ENCODE results near the gene GNG4. TPM values are rescaled to one million over a fixed set of nuclear protein-coding genes. Genes with fewer than 3 reads are reported as not detected.

The GNG4 gene
- total RNA-seq, 4 donors from 2014 or later: 0.42 to 6.3 (median 0.98) TPM; not detected in 1

DNA sequence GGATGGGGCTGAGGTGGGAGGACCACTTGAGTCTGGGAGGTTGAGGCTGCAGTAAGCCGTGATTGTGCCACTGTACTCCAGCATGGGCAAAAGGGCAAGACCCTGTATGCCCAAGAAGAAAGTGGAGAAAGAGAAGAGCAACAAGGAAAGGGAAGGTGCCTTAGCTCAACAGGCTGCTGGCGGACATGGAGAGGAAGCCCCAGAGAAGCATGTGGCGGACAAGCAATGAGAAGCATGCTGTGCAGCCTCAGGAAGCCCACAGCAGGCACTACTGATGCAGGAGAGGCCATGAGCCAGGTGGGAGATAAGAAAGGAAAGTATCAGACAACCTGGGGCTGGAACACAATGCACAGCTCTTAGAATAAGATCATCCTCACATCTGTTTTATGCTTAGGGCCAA, 32.6 kb upstream of the GNG4 start:
- H3K4me3 ChIP-seq: no peak overlapping the region
- no peaks in the 10 kb centered on the region for H3K4me1 ChIP-seq
- H3K36me3 ChIP-seq: peaks cover 0 to 81% (median 6%) of the 10 kb centered on the region in 3 donors
- no peaks in the 10 kb centered on the region for H3K27me3 ChIP-seq
- no peak overlapping the region for H3K27ac ChIP-seq
- no peaks in the 10 kb centered on the region for H3K9me3 ChIP-seq
- 94 to 100% methylated on average over 3 of the region's 3 CpGs for WGBS, 2 donors
- TF ChIP-seq, protein P1, sequence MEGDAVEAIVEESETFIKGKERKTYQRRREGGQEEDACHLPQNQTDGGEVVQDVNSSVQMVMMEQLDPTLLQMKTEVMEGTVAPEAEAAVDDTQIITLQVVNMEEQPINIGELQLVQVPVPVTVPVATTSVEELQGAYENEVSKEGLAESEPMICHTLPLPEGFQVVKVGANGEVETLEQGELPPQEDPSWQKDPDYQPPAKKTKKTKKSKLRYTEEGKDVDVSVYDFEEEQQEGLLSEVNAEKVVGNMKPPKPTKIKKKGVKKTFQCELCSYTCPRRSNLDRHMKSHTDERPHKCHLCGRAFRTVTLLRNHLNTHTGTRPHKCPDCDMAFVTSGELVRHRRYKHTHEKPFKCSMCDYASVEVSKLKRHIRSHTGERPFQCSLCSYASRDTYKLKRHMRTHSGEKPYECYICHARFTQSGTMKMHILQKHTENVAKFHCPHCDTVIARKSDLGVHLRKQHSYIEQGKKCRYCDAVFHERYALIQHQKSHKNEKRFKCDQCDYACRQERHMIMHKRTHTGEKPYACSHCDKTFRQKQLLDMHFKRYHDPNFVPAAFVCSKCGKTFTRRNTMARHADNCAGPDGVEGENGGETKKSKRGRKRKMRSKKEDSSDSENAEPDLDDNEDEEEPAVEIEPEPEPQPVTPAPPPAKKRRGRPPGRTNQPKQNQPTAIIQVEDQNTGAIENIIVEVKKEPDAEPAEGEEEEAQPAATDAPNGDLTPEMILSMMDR (IDR thresholded peaks at IDR 0.05): no peak
- TF ChIP-seq EP300 (IDR thresholded peaks at IDR 0.05) (no peak), POLR2A (IDR thresholded peaks at IDR 0.05) (no peak)
- DNase-seq (ENCODE audit: low spot score in 2 of 2): no peak

GRCh38 chr1:235679644-235680043, 30.1 kb upstream of the GNG4 start:
- no peak for DNase-seq (ENCODE audit: low spot score in 2 of 2)
- 75 to 86% methylated on average over 3 of the region's 3 CpGs for WGBS, 2 donors
- peaks cover 0 to 84% (median 14%) of the 10 kb centered on the region in 3 donors for H3K36me3 ChIP-seq

GRCh38 chr1:235679005-235679404, 29.4 kb upstream of the GNG4 start:
- peaks cover 0 to 86% (median 14%) of the 10 kb centered on the region in 3 donors for H3K36me3 ChIP-seq
- WGBS, 2 donors: 90 to 97% methylated on average over 2 of the region's 2 CpGs
- no peaks in the 10 kb centered on the region for H3K4me1 ChIP-seq
- no peak overlapping the region for H3K27ac ChIP-seq
- H3K4me3 ChIP-seq: no peak overlapping the region
- H3K27me3 ChIP-seq: no peaks in the 10 kb centered on the region
- H3K9me3 ChIP-seq: peaks cover 0 to 6% (median 0%) of the 10 kb centered on the region in 4 donors
- no peak for DNase-seq (ENCODE audit: low spot score in 2 of 2)
- TF ChIP-seq POLR2A (IDR thresholded peaks at IDR 0.05) (no peak), EP300 (IDR thresholded peaks at IDR 0.05) (no peak)
- TF ChIP-seq, protein P1 (IDR thresholded peaks at IDR 0.05): no peak

More at GRCh38 chr1:235679644-235680043, 30.1 kb upstream of the GNG4 start:
- Histone ChIP-seq H3K9me3 (peaks cover 0 to 6% (median 0%) of the 10 kb centered on the region in 4 donors), H3K27ac (no peak overlapping the region), H3K27me3 (no peaks in the 10 kb centered on the region), H3K4me1 (no peaks in the 10 kb centered on the region), H3K4me3 (no peak overlapping the region)
- TF ChIP-seq, protein P1 (IDR thresholded peaks at IDR 0.05): no peak
- TF ChIP-seq POLR2A (IDR thresholded peaks at IDR 0.05): no peak
- TF ChIP-seq EP300 (IDR thresholded peaks at IDR 0.05): no peak

GRCh38 chr1:235675152-235675890, 25.7 kb upstream of the GNG4 start:
- TF ChIP-seq POLR2A (IDR thresholded peaks at IDR 0.05) (no peak), EP300 (IDR thresholded peaks at IDR 0.05) (no peak)
- TF ChIP-seq, protein P1 (IDR thresholded peaks at IDR 0.05): no peak
- H3K27me3 ChIP-seq: no peaks in the 10 kb centered on the region
- H3K36me3 ChIP-seq: peaks cover 0 to 94% (median 18%) of the 10 kb centered on the region in 3 donors
- WGBS, 2 donors: 98% methylated on average over 10 of the region's 10 CpGs
- no peak overlapping the region for H3K27ac ChIP-seq
- peaks cover 0 to 22% (median 1%) of the 10 kb centered on the region in 4 donors for H3K9me3 ChIP-seq
- no peak overlapping the region for H3K4me3 ChIP-seq
- H3K4me1 ChIP-seq: no peaks in the 10 kb centered on the region
- no peak for DNase-seq (ENCODE audit: low spot score in 2 of 2)

- no peak for TF ChIP-seq EP300 (IDR thresholded peaks at IDR 0.05)
- TF ChIP-seq, protein P1 (IDR thresholded peaks at IDR 0.05): no peak
- no peak for TF ChIP-seq POLR2A (IDR thresholded peaks at IDR 0.05)
These were observed 24.4 kb upstream of the GNG4 start for GRCh38 chr1:235673981-235674380.

More at GRCh38 chr1:235673981-235674380, 24.4 kb upstream of the GNG4 start:
- H3K36me3 ChIP-seq: peaks cover 2 to 94% (median 22%) of the 10 kb centered on the region in 3 donors
- peaks cover 0 to 32% (median 6%) of the 10 kb centered on the region in 4 donors for H3K9me3 ChIP-seq
- WGBS, 2 donors: 72 to 74% methylated on average over 7 of the region's 7 CpGs
- H3K27me3 ChIP-seq: no peaks in the 10 kb centered on the region
- H3K4me1 ChIP-seq: no peaks in the 10 kb centered on the region
- DNase-seq (ENCODE audit: low spot score in 2 of 2): no peak
- no peak overlapping the region for H3K4me3 ChIP-seq
- no peak overlapping the region for H3K27ac ChIP-seq

All from tibial nerve (tissue), 4 donors.